Aortic smooth muscle cell (primary cell): ENCODE data around the gene ZNF595. TPM values are rescaled to one million over a fixed set of nuclear protein-coding genes. Genes with fewer than 3 reads are reported as not detected.

Source experiments
- total RNA-seq: library from RNA; depleted of rRNA; stranded (reverse); fragments of >200 nt; gene quantifications from 2 replicates; pipeline ENCODE4 v1.2.3, GENCODE V29; 2014

ZNF595 gene
- total RNA-seq: 7.9 and 8.4 TPM in 2 replicates

GRCh38 chr4:52804-53479 is at the start of gene ZNF595:
Gene ZNF595, plus strand, starts transcription at chr4:53321. Its CDS starts 168 bp downstream, at chr4:53489.

GRCh38 chr4:124275-125081 is 71.4 kb downstream of the ZNF595 start, which contains the start of gene ZNF718:
Gene ZNF718, plus strand, starts transcription at chr4:124501. Its CDS starts 170 bp downstream, at chr4:124671.

Other genes with a start within 250 kb of the ZNF595 start
- 3.0 and 5.5 TPM in 2 replicates for gene ZNF718, start 71.2 kb downstream of the ZNF595 start, total RNA-seq